T-cell (primary cell): ENCODE data around the gene NTNG2. TPM values are rescaled to one million over a fixed set of nuclear protein-coding genes. Genes with fewer than 3 reads are reported as not detected.

ENCODE experiments used
- ATAC-seq, 4 experiments: fragments of 200-7000 bp in 3 of 4; fragments of 150-1000 bp in 1 of 4; cut with Tn5 transposase; replicated peaks in 1 of 4; 1 replicate in 3 of 4; 2 replicates in 1 of 4; pipeline ENCODE4 v1.10.0; 2021; ENCODE audit warnings: moderate library complexity in 3 of 4, mild to moderate bottlenecking in 2 of 4, moderate number of reproducible peaks in 1 of 4
- CTCF ChIA-PET, 2 donors: fragments of 300-600 bp; sonication (Branson Sonifier 250); formaldehyde crosslinking; loops; one replicate each; lab custom pipeline; 2022; ENCODE audit warnings: antibody characterized with exemption in 2 of 2; lab: Charles Lee
- POLR2A ChIA-PET, 2 donors: fragments of 300-600 bp; sonication (Branson Sonifier 250); formaldehyde crosslinking; loops; one replicate each; lab custom pipeline; 2022; ENCODE audit warnings: antibody characterized with exemption in 2 of 2; lab: Charles Lee
- DNase-seq, 35 experiments: peaks; one replicate each; pipeline versions ENCODE4 v3.0.0 to v3.0.0-alpha.2; 2013 to 2023
- H3K27ac ChIP-seq: one replicate; pipeline ENCODE4 v1.5.1; 2013; ENCODE audit warnings: low read length
- H3K27me3 ChIP-seq, 2 experiments: replicated peaks in 1 of 2; 1 replicate in 1 of 2; 2 replicates in 1 of 2; pipeline versions ENCODE4 v1.6.1 to v1.7.0; 2013; ENCODE audit warnings: low read length in 1 of 2, mixed read lengths in 1 of 2; ENCODE audit not compliant: control insufficient read depth in 2 of 2, insufficient read depth in 2 of 2; ENCODE audit errors: extremely low read depth in 1 of 2
- H3K36me3 ChIP-seq, 2 donors: 1 replicate in 1 of 2; 2 replicates in 1 of 2; pipeline versions ENCODE4 v1.6.1 to v1.7.0; 2013; ENCODE audit warnings: low read length in 1 of 2; ENCODE audit not compliant: control insufficient read depth in 2 of 2, insufficient read depth in 1 of 2; ENCODE audit errors: extremely low read depth in 1 of 2
- H3K4me1 ChIP-seq, 2 experiments: 1 replicate in 1 of 2; 2 replicates in 1 of 2; pipeline versions ENCODE4 v1.6.1 to v1.7.0; 2013; ENCODE audit warnings: low read length in 2 of 2, mixed read lengths in 1 of 2; ENCODE audit not compliant: insufficient read depth in 2 of 2, control insufficient read depth in 1 of 2; ENCODE audit errors: extremely low read depth in 1 of 2
- H3K4me3 ChIP-seq, 2 donors: 1 replicate in 1 of 2; 2 replicates in 1 of 2; pipeline versions ENCODE4 v1.5.1 to v1.7.0; 2013; ENCODE audit warnings: mild to moderate bottlenecking in 2 of 2, low read length in 1 of 2, moderate library complexity in 1 of 2; ENCODE audit not compliant: control insufficient read depth in 1 of 2; ENCODE audit errors: extremely low read depth in 1 of 2
- H3K9me3 ChIP-seq: 2 replicates; pipeline ENCODE4 v1.7.0; 2013
- H3K27ac Mint-ChIP-seq, 2 donors: one replicate each; pipeline ENCODE4 v1.8.0; 2020 to 2021; ENCODE audit warnings: mild to moderate bottlenecking in 2 of 2, mixed read lengths in 2 of 2
- H3K27me3 Mint-ChIP-seq, 2 donors: one replicate each; pipeline ENCODE4 v1.8.0; 2021 to 2022; ENCODE audit warnings: mixed read lengths in 2 of 2
- H3K36me3 Mint-ChIP-seq: one replicate; pipeline ENCODE4 v1.8.0; 2021; ENCODE audit warnings: mixed read lengths
- H3K4me1 Mint-ChIP-seq, 3 donors: one replicate each; pipeline ENCODE4 v1.8.0; 2020 to 2022; ENCODE audit warnings: mixed read lengths in 3 of 3, mild to moderate bottlenecking in 1 of 3
- H3K4me3 Mint-ChIP-seq, 3 donors: one replicate each; pipeline ENCODE4 v1.8.0; 2020 to 2022; ENCODE audit warnings: mild to moderate bottlenecking in 3 of 3, mixed read lengths in 3 of 3, moderate library complexity in 3 of 3
- H3K9me3 Mint-ChIP-seq, 3 donors: one replicate each; pipeline ENCODE4 v1.8.0; 2020 to 2022; ENCODE audit warnings: mixed read lengths in 3 of 3
- WGBS: methylation state at CpG from one replicate; pipeline ENCODE4 v1.1.5; 2013; ENCODE audit warnings: missing lambda C conversion rate; ENCODE audit not compliant: insufficient coverage; 5-methylcytosine and 5-hydroxymethylcytosine counted together
- total RNA-seq, 35 experiments: library from RNA in 6 of 35; stranded (reverse) in 6 of 35; fragments of 120-200 nt in 1 of 35; gene quantifications; one replicate each; pipeline versions ENCODE4 v1.2.1 to v1.2.4 and lab custom pipeline; 2013 to 2026

Gene NTNG2
- total RNA-seq, 5 donors from 2014 or later (not counting 1 experiment from before 2014, with no cell fraction given): 4.8 to 14.1 (median 7.8) TPM

- Histone ChIP-seq H3K27ac (no peak overlapping the region), H3K27me3 (peaks cover 3 to 78% of the 10 kb centered on the region in 2 experiments), H3K36me3 (no peaks in the 10 kb centered on the region), H3K4me3 (no peak overlapping the region), H3K9me3 (no peaks in the 10 kb centered on the region), H3K4me1 (peaks cover 0 to 9% of the 10 kb centered on the region in 2 experiments)
- DNase-seq: no peak
- POLR2A ChIA-PET: no interaction called here
- WGBS: 78% methylated on average over 2 of the region's 4 CpGs
- no peak overlapping the region for H3K27ac Mint-ChIP-seq
- no peaks in the 10 kb centered on the region for H3K9me3 Mint-ChIP-seq
- H3K4me3 Mint-ChIP-seq: no peak overlapping the region
- no peaks in the 10 kb centered on the region for H3K4me1 Mint-ChIP-seq
- ATAC-seq: no peak
- no peaks in the 10 kb centered on the region for H3K36me3 Mint-ChIP-seq
- CTCF ChIA-PET: no interaction called here
- peaks cover 44 to 60% of the 10 kb centered on the region in 2 donors for H3K27me3 Mint-ChIP-seq
Measured at GRCh38 chr9:132151118-132151517, 10.7 kb upstream of the NTNG2 start.

DNA sequence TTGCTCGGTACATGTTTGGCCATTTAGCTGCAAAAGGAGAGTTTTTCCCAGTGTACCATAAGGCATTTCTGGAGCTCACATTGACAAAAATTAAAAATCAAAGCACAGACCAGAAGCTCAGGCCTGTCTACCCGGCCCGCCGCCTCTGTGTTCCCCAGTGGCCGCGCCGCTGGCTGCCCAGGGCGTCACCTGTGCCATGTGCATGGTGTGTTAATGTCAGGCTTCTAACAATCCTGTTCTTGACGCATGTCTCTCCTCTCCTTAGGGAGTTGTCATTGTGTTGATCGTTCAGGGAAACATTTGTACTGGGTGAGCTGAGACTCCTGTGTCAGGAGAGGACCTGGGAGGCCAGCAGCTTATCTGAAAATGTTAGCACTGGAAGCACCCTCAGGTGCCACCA lies 9.6 kb upstream of the NTNG2 start:
- Mint-ChIP-seq H3K27ac (no peak overlapping the region), H3K9me3 (no peaks in the 10 kb centered on the region), H3K4me1 (no peaks in the 10 kb centered on the region), H3K27me3 (peaks cover 33 to 53% of the 10 kb centered on the region in 2 donors), H3K4me3 (no peak overlapping the region), H3K36me3 (no peaks in the 10 kb centered on the region)
- ChIA-PET POLR2A (interaction anchor here in 1 of 2 donors (0.5 kb wide), 1 partner anchor 741 kb away, joined by 4 read pairs; no protein-coding TSS in a partner anchor), CTCF (no interaction called here)
- ATAC-seq (no peak), DNase-seq (no peak)
- Histone ChIP-seq H3K36me3 (no peaks in the 10 kb centered on the region), H3K4me3 (no peak overlapping the region), H3K27ac (no peak overlapping the region), H3K27me3 (peaks cover 3 to 73% of the 10 kb centered on the region in 2 experiments), H3K9me3 (no peaks in the 10 kb centered on the region), H3K4me1 (peaks cover 0 to 7% of the 10 kb centered on the region in 2 experiments)
- 90% methylated on average over 9 of the region's 10 CpGs for WGBS

DNA sequence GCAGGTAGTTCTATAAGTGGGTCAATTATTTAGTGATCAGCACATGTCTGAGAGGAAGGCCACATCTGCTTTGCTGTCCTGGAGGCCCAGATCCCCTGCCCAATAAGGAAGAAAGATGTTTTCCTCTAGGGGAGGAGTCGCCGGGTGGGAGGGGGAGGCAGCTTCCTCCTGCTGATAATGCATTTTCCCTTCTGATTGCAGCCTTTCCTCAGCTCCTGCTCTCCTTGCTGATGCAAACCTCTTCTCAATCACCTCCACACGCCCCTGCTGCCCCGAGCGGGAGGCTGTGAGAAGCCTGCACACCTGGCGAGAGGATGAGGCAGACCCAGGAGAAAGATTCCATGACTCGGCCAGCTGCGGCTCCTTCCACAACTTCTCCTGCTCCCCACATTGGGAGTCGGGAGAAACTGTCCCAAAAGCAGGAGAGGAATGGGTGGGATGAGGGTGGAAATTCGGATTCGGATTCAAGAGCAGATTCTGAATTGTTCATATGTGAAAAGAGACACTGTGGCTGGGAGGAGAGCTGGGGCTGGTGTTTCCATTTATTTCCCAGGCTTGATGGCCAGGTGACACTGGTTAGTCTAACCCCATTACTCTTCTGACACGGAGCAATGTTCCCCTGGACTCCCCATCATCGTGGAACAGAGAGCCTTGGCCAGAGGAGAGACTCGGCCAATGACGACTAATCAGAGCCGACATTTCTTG lies 6.8 kb upstream of the NTNG2 start:
- peaks cover 30 to 49% of the 10 kb centered on the region in 2 donors for H3K27me3 Mint-ChIP-seq
- Histone ChIP-seq H3K27me3 (peaks cover 6 to 57% of the 10 kb centered on the region in 2 experiments), H3K36me3 (no peaks in the 10 kb centered on the region), H3K9me3 (no peaks in the 10 kb centered on the region), H3K4me1 (no peaks in the 10 kb centered on the region), H3K27ac (no peak overlapping the region), H3K4me3 (no peak overlapping the region)
- DNase-seq (no peak), ATAC-seq (no peak)
- no peaks in the 10 kb centered on the region for H3K36me3 Mint-ChIP-seq
- H3K4me3 Mint-ChIP-seq: no peak overlapping the region
- H3K27ac Mint-ChIP-seq: no peak overlapping the region
- no peaks in the 10 kb centered on the region for H3K9me3 Mint-ChIP-seq
- ChIA-PET CTCF (no interaction called here), POLR2A (no interaction called here)
- no peaks in the 10 kb centered on the region for H3K4me1 Mint-ChIP-seq
- 73% methylated on average over 3 of the region's 16 CpGs for WGBS

DNA sequence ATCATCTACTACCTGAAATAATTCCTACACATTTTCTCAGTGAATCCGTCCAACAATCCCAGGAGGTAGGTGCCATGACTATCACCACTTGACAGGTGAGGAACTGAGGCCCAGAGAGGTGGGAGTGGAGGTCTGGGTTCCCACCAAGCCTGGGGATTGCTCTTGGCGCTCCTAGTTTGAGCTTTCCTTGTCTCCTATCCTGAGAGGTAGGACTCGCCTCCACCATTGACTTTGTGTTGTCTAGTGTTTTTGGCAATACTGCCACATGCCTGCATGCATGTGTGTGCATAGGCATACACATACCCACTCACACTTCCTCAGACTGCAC lies 6.3 kb upstream of the NTNG2 start:
- H3K36me3 ChIP-seq: no peaks in the 10 kb centered on the region
- H3K27ac Mint-ChIP-seq: no peak overlapping the region
- CTCF ChIA-PET: no interaction called here
- POLR2A ChIA-PET: no interaction called here
- no peak overlapping the region for H3K27ac ChIP-seq
- no peaks in the 10 kb centered on the region for H3K9me3 ChIP-seq
- peaks cover 31 to 47% of the 10 kb centered on the region in 2 donors for H3K27me3 Mint-ChIP-seq
- peaks cover 0 to under 1% (median 0%) of the 10 kb centered on the region in 3 donors for H3K4me1 Mint-ChIP-seq
- H3K4me3 ChIP-seq: no peak overlapping the region
- ATAC-seq: no peak
- no peaks in the 10 kb centered on the region for H3K36me3 Mint-ChIP-seq
- H3K4me1 ChIP-seq: peaks cover 0 to under 1% of the 10 kb centered on the region in 2 experiments
- no peak for DNase-seq
- no peaks in the 10 kb centered on the region for H3K9me3 Mint-ChIP-seq
- H3K4me3 Mint-ChIP-seq: no peak overlapping the region
- 83% methylated on average over 1 of the region's 3 CpGs for WGBS
- H3K27me3 ChIP-seq: peaks cover 6 to 54% of the 10 kb centered on the region in 2 experiments

DNA sequence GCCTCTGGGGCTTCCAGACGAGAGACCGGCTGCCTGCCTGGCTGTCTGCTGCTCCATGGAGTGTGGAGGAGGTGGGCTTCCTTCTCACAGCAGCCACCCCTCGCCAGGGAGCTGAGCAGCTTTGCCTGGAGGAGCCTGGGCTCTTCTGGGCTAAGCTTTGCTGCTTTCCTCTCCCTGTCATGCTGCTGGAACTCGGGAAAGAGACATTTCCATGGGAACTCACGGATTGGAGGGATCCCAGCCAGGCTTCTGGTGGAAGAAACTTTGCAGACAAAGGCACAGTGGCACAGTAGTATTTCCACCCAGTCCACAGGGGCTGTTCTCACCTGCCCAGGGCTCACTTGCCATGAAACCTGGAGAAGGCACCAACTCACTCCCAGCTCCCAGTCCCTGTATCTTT lies 5.6 kb upstream of the NTNG2 start:
- Mint-ChIP-seq H3K36me3 (no peaks in the 10 kb centered on the region), H3K4me3 (no peak overlapping the region), H3K27ac (no peak overlapping the region), H3K27me3 (peaks cover 31 to 44% of the 10 kb centered on the region in 2 donors), H3K9me3 (no peaks in the 10 kb centered on the region), H3K4me1 (peaks cover 0 to 2% (median 0%) of the 10 kb centered on the region in 3 donors)
- no peak for ATAC-seq
- DNase-seq: no peak
- POLR2A ChIA-PET: interaction anchor here in 1 of 2 donors (0.6 kb wide), 1 partner anchor 97 kb away, joined by 3 read pairs; no protein-coding TSS in a partner anchor
- H3K9me3 ChIP-seq: no peaks in the 10 kb centered on the region
- 38% methylated on average over 2 of the region's 5 CpGs for WGBS
- peaks cover 0 to 8% of the 10 kb centered on the region in 2 experiments for H3K4me1 ChIP-seq
- CTCF ChIA-PET: interaction anchor here in 1 of 2 donors (0.6 kb wide), 1 partner anchor 15 kb away, joined by 5 read pairs; no protein-coding TSS in a partner anchor
- H3K36me3 ChIP-seq: no peaks in the 10 kb centered on the region
- H3K27ac ChIP-seq: no peak overlapping the region
- peaks cover 6 to 54% of the 10 kb centered on the region in 2 experiments for H3K27me3 ChIP-seq
- no peak overlapping the region for H3K4me3 ChIP-seq

DNA sequence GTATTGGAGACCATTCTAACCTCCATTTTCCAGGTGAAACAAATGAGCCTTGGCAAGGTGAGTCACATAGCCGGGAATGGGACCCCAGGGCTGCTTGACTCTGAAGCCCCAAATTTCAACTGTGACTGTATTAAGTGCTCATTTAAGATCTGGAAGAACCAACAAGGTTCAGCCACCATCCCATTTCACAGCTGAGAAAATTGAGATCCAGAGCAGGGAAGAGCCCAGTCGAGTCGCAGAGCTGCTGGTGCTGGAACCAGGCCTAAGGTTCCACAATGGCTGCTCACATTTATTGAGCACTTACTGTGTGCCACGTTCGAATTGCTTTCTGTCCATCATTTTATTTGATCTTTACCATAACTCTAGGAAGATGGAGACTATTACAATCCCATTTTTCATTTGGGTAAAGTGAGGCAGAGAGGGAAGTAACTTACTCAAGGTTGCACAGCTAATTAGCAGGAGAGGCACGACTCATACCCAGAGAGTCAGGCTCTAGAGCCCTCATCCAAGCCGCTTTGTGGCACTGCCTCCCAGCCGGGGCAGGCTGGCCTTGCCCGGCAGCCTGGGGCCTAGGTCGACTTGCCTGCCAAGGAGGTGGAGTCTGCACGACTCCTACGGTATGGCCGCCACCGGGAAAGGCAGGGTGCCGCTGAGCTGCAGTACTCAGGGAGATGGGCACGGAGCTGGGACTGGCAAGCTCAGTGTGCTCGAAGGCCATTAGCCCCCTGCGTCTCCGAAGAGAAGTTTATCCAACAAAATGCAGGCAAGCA lies 4.3 kb upstream of the NTNG2 start:
- no peak overlapping the region for H3K27ac Mint-ChIP-seq
- Histone ChIP-seq H3K36me3 (no peaks in the 10 kb centered on the region), H3K27me3 (peaks cover 6 to 47% of the 10 kb centered on the region in 2 experiments), H3K9me3 (no peaks in the 10 kb centered on the region), H3K4me1 (peaks cover 0 to 13% of the 10 kb centered on the region in 2 experiments), H3K4me3 (no peak overlapping the region), H3K27ac (no peak overlapping the region)
- WGBS: 89% methylated on average over 14 of the region's 19 CpGs
- ChIA-PET CTCF (no interaction called here), POLR2A (no interaction called here)
- H3K9me3 Mint-ChIP-seq: no peaks in the 10 kb centered on the region
- peaks cover 3 to 7% (median 5%) of the 10 kb centered on the region in 3 donors for H3K4me1 Mint-ChIP-seq
- H3K36me3 Mint-ChIP-seq: no peaks in the 10 kb centered on the region
- H3K27me3 Mint-ChIP-seq: peaks cover 29 to 44% of the 10 kb centered on the region in 2 donors
- no peak for ATAC-seq
- no peak for DNase-seq
- H3K4me3 Mint-ChIP-seq: no peak overlapping the region
